CD4-positive, alpha-beta T cell treated with Interleukin-12 subunit alpha and Interleukin-12 subunit beta, for 1 hour (primary cell): ENCODE results near the gene PGGHG.

ENCODE experiments used
- DNase-seq: peaks from one replicate; pipeline ENCODE4 v3.0.0-alpha.2; 2020

Gene PGGHG

GRCh38 chr11:285021-285893, 3.7 kb upstream of the PGGHG start:
- no peak for DNase-seq

- no peak for DNase-seq
Observed at GRCh38 chr11:285894-286220, 3.1 kb upstream of the PGGHG start.

- peak; percentile 79 for DNase-seq
Observed at GRCh38 chr11:286977-287820, 1.7 kb upstream of the PGGHG start.

GRCh38 chr11:287821-288477, 977 bp upstream of the PGGHG start:
- DNase-seq = no peak

DNA sequence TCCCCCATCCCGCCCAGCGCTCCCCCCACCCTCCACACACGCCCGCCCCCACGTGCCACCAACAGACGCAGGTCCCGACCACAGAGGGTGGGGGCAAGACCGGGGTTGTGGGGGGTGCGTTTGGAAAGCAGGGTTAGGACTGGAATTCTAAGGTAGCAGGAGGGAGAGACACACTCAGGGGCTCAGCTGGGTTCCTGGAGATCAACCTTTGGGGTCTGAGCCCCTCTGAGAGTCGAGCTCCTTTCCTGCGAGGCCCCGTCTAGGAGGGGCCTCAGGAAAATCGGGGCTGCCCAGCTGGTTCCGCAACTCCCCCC, 429 bp downstream of the PGGHG start:
- no peak for DNase-seq

GRCh38 chr11:289712-290620, 1.0 kb downstream of the PGGHG start:
- DNase-seq = no peak

- no peak for DNase-seq
Observed at GRCh38 chr11:290621-291231, 1.8 kb downstream of the PGGHG start.

GRCh38 chr11:291281-292210, 2.6 kb downstream of the PGGHG start:
- DNase-seq = no peak

- DNase-seq = no peak
Observed at GRCh38 chr11:292211-293121, 3.5 kb downstream of the PGGHG start.

GRCh38 chr11:293271-293851, 4.4 kb downstream of the PGGHG start:
- no peak for DNase-seq

- DNase-seq = no peak
Observed at GRCh38 chr11:293852-294661, 5.1 kb downstream of the PGGHG start.

DNA sequence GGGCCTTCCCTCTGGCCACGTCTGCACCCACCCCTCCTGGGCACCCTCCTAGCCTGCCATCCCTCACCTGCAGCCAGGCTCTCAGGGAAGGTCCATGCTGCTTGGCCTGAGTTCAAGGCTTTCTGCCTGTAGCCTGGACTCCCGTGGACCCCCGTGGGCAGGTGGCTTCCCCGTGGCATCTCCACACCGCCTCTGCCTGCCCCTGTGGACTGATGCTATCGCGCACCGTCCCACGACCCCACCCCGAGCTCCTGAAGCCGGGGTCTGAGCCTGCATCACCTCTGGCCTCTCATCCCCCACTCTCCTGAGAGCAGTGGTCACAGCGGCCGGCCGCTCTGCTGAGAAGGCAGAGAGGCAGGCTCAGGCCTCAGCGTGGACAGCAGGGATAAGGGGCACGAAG, 5.9 kb downstream of the PGGHG start:
- no peak for DNase-seq

GRCh38 chr11:295351-296170, 6.6 kb downstream of the PGGHG start:
- DNase-seq = no peak

DNA sequence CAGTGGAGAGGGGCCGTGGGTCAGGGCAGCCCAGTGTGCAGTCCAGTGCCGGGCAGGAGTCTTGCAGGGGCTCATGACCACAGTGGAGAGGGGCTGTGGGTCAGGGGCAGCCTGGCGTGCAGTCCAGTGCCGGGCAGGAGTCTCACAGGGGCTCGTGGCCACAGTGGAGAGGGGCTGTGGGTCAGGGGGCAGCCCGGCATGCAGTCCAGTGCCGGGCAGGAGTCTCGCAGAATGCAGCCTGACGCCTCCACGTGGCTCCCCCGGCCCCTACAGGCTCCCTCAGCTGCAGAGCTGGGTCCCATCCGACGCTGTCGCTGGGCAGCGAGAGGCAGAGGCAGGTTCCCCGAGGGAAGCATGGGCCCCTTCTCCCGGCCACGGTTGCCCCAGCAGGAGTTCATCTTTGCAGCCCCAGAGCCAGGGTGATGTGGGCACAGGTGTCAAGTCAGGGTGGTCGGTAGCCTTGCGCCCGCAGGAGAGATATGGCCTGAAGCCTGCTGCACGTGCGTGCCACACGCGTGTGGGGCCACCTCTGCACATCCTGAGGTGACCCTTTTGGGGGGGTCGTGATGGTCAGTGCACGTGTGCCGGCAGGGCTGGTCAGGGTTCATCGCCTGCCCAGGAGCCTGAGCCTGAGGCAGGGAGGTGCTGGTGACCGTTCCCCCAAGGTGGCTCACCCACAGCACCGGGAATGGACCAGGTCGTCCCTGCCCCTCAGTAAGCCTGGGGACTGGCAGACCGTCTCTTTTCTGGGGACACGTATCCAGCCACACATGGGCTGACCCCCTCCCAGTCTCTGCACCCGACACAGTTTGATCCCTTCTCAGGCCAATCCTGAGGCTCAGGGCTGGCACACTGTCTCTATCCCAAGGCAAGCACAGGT, 7.5 kb downstream of the PGGHG start:
- DNase-seq = no peak

DNA sequence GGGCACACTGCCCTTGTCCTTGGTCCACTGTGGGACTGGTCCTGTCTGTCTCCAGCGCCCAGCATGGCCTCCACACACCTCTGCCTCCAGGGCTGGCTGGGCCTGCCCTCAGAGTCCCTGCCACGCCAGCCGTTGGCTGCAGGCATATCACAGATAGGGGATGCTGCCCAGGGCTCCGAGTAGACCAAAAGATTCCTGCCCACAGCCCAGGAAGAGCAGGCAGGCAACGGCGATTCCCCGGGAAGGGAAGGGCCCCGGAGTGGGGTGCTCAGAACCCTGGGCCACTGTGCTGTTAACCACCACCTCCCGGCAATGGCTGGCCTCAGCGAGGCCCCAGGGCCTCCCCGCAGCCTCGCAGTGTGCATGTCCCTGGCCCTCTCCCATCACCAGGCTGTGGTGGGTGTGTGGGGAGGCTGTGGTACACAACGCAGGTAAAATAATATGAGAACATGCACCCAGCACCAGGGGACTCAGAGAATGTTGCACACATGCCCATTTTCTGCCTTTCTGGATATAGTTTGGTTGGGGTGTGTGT, 8.2 kb downstream of the PGGHG start:
- no peak for DNase-seq
